Spleen (tissue), 11 donors: ENCODE data around the gene GPR107. TPM values are rescaled to one million over a fixed set of nuclear protein-coding genes. Genes with fewer than 3 reads are reported as not detected.

Source experiments
- DNase-seq: peaks from one replicate; pipeline ENCODE4 v3.0.0-alpha.2; 2020
- H3K27ac ChIP-seq, 8 donors: fragments of 200-600 bp; sonication (generic) in 7 of 8; 1 replicate in 4 of 8; 2 replicates in 4 of 8; pipeline versions ENCODE4 v1.5.0 to v1.8.0; 2016 to 2021; ENCODE audit warnings: inconsistent platforms in 4 of 8, mild to moderate bottlenecking in 4 of 8, moderate library complexity in 1 of 8
- H3K27me3 ChIP-seq, 7 donors: fragments of 200-600 bp; sonication (generic) in 6 of 7; replicated peaks in 1 of 7; 1 replicate in 4 of 7; 2 replicates in 3 of 7; pipeline versions ENCODE4 v1.5.0 to v1.8.0; 2016 to 2021; ENCODE audit warnings: inconsistent platforms in 3 of 7, mild to moderate bottlenecking in 1 of 7
- H3K36me3 ChIP-seq, 6 donors: fragments of 200-600 bp; sonication (generic) in 5 of 6; 1 replicate in 4 of 6; 2 replicates in 2 of 6; pipeline versions ENCODE4 v1.5.0 to v1.8.0; 2016 to 2021; ENCODE audit warnings: inconsistent platforms in 2 of 6
- H3K4me1 ChIP-seq, 6 donors: fragments of 200-600 bp; sonication (generic) in 5 of 6; 1 replicate in 3 of 6; 2 replicates in 3 of 6; pipeline versions ENCODE4 v1.5.0 to v1.8.0; 2016 to 2021; ENCODE audit warnings: inconsistent platforms in 3 of 6
- H3K4me3 ChIP-seq, 8 donors: fragments of 200-600 bp; sonication (generic) in 7 of 8; 1 replicate in 4 of 8; 2 replicates in 4 of 8; pipeline versions ENCODE4 v1.5.0 to v1.8.0; 2016 to 2021; ENCODE audit warnings: inconsistent platforms in 4 of 8, mild to moderate bottlenecking in 4 of 8, moderate library complexity in 2 of 8
- H3K9me3 ChIP-seq, 8 donors: fragments of 200-600 bp; sonication (generic) in 7 of 8; 1 replicate in 4 of 8; 2 replicates in 4 of 8; pipeline versions ENCODE4 v1.5.0 to v1.8.0; 2016 to 2021; ENCODE audit warnings: inconsistent platforms in 4 of 8
- POLR2A ChIP-seq, 3 donors: fragments of 450-650 bp; IDR thresholded peaks; one replicate each; pipeline ENCODE4 v1.5.1; 2017; ENCODE audit warnings: antibody characterized with exemption in 3 of 3, mild to moderate bottlenecking in 1 of 3
- POLR2AphosphoS5 ChIP-seq, 3 donors: sonication (generic); formaldehyde crosslinking; IDR thresholded peaks; one replicate each; pipeline ENCODE4 v1.5.1; 2017; ENCODE audit warnings: antibody characterized with exemption in 3 of 3
- WGBS, 5 donors: extraction: QIAGEN DNeasy Blood & Tissue Kit in 3 of 5; methylation state at CpG; one replicate each; pipeline versions ENCODE4 v1.1.5 to v1.1.7; 2013 to 2018; 5-methylcytosine and 5-hydroxymethylcytosine counted together
- intact Hi-C: fragments of 100-400 bp; cut with DNase I; formaldehyde crosslinking; loops from one replicate; pipeline ENCODE4 v1.15.0; 2023; ENCODE audit warnings: low total_unique reads
- polyA plus RNA-seq, 3 donors: library from polyadenylated mRNA; stranded (reverse); fragments of 200-250 nt; gene quantifications; one replicate each; pipeline ENCODE4 v1.2.1, GENCODE V29; 2013
- total RNA-seq, 7 donors: library from RNA; depleted of rRNA in 3 of 7; stranded (reverse); fragments of >200 nt in 3 of 7; fragmentation: NEBNext Ultra II Directional in 4 of 7; extraction: Animal tissue kit (Norgen Biotek cat#: 25700) in 4 of 7; gene quantifications; one replicate each; pipeline versions ENCODE4 v1.1.0 to v1.2.1, GENCODE V29; 2016 to 2021
- TF ChIP-seq, protein P1 (sequence below), 11 experiments: fragments of 200-600 bp in 7 of 11; fragments of 450-650 bp in 4 of 11; sonication (generic) in 4 of 11; IDR thresholded peaks in 8 of 11; conservative IDR thresholded peaks in 3 of 11; 1 replicate in 7 of 11; 2 replicates in 4 of 11; pipeline versions ENCODE4 v1.4.0 to v1.8.0; 2016 to 2021; ENCODE audit warnings: antibody characterized with exemption in 11 of 11, inconsistent platforms in 4 of 11, mild to moderate bottlenecking in 1 of 11
- donor health status: healthy with polysubstance abuse.
- donor health status: DM: no; HTN: no; CAD: no; lungs with moderate emphysema.
- donor health status: DM: no; HTN: no; CAD: no.
- donor health status: Bipolar disorder and iron deficiency.
- donor health status: healthy.
- donor health status: DM: no; HTN: no; CAD: no.
- donor health status: DM: yes; HTN: yes; CAD: no.

Gene GPR107
- total and polyA plus RNA-seq, 10 donors: 3.9 to 42.8 (median 28.3) TPM

DNA sequence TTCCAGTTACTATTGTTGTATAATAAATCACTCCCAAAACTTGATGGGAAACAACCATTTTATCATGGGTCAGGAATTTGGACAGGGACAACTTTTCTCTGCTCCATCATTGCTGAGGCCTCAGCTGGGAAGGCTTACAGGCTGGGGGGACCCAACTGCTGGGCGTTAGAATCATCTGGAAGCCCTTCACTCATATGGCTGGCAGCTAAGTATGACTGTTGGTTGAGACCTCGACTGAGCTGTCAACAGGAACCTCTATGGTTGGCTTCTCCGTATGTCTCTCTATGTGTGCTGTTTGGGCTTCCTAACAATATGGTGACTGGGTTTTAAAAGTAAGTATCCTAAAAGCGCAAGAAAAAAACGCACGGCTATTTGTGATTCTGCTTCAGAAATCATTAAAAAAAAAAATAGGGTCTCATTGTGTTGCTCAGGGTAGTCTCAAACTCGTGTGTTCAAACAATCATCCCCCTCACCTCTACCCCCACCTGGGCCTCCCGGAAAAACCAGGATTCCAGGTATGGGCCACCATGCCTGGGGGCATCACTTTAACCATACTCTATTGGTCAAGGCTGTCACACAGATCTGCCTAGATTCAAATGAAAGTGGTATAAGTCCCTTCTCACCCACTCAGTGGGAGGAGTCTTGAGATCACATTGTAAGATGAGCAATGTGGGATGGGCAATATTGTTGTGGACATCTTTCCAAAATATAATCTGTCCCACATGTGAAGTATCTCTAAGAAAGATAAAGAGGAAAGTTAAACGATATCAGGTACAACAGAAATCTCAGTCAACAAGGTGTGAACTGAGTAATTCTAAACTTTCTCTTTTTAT, 26.0 kb upstream of the GPR107 start:
- TF ChIP-seq, protein P1, sequence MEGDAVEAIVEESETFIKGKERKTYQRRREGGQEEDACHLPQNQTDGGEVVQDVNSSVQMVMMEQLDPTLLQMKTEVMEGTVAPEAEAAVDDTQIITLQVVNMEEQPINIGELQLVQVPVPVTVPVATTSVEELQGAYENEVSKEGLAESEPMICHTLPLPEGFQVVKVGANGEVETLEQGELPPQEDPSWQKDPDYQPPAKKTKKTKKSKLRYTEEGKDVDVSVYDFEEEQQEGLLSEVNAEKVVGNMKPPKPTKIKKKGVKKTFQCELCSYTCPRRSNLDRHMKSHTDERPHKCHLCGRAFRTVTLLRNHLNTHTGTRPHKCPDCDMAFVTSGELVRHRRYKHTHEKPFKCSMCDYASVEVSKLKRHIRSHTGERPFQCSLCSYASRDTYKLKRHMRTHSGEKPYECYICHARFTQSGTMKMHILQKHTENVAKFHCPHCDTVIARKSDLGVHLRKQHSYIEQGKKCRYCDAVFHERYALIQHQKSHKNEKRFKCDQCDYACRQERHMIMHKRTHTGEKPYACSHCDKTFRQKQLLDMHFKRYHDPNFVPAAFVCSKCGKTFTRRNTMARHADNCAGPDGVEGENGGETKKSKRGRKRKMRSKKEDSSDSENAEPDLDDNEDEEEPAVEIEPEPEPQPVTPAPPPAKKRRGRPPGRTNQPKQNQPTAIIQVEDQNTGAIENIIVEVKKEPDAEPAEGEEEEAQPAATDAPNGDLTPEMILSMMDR (IDR thresholded peaks at IDR 0.05 in 8 of 11, conservative IDR thresholded peaks at IDR 0.05 in 3 of 11): no peak
- TF ChIP-seq POLR2AphosphoS5 (IDR thresholded peaks at IDR 0.05) (no peak), POLR2A (IDR thresholded peaks at IDR 0.05) (no peak)
- intact Hi-C loops: no loop called here
- Histone ChIP-seq H3K27ac (peak overlapping the region in 6 of 8 donors; percentile 22 to 76 (median 64)), H3K4me3 (no peak overlapping the region), H3K9me3 (no peaks in the 10 kb centered on the region), H3K4me1 (peaks cover 48 to 100% (median 96%) of the 10 kb centered on the region in 6 donors), H3K36me3 (peaks cover 0 to 6% (median 0%) of the 10 kb centered on the region in 6 donors), H3K27me3 (no peaks in the 10 kb centered on the region)
- DNase-seq: no peak
- WGBS, 5 donors: 79 to 85% (median 82%) methylated on average over 9 of the region's 9 CpGs

DNA sequence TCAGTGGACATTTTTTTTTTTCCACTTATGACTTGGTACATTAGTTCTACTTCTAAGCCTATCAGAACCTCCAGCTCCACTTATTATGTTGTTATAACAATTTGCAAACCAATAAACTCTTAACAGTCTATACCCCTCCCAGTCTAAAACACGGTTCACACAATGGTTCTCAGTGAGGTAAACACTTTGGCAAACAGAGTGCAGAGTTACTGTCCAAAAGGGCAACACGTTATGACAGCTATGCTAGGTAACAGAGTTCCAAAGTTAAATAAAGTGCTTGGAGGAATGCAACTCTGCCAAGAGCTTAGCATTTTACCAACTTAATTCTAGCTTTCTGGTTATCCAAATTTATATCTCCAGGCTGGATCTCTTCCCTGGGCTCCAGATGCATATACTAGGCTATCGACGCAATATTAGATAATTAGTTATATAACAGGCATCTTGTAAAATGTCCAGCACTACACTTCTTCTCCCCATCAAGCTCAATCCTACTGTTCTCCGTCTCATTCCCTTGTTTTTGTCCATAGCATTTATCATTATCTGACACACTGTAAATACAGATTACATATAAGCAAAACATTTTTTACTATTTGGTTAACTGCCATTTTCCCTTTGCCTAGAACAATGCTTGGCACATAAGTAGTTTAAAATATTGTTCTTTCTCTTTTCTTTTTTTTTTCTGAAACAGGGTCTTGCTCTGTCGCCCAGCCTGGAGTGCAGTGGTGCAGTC, 25.0 kb upstream of the GPR107 start:
- H3K9me3 ChIP-seq: no peaks in the 10 kb centered on the region
- WGBS, 5 donors: 72 to 81% (median 77%) methylated on average over 6 of the region's 6 CpGs
- H3K27me3 ChIP-seq: no peaks in the 10 kb centered on the region
- H3K36me3 ChIP-seq: peaks cover 0 to 6% (median 0%) of the 10 kb centered on the region in 6 donors
- peaks cover 57 to 100% (median 97%) of the 10 kb centered on the region in 6 donors for H3K4me1 ChIP-seq
- TF ChIP-seq POLR2AphosphoS5 (IDR thresholded peaks at IDR 0.05) (no peak), POLR2A (IDR thresholded peaks at IDR 0.05) (no peak)
- TF ChIP-seq, protein P1 (IDR thresholded peaks at IDR 0.05 in 8 of 11, conservative IDR thresholded peaks at IDR 0.05 in 3 of 11): no peak
- peak overlapping the region in 5 of 8 donors; percentile 17 to 76 (median 65) for H3K27ac ChIP-seq
- H3K4me3 ChIP-seq: no peak overlapping the region
- intact Hi-C loops: no loop called here
- DNase-seq: no peak

DNA sequence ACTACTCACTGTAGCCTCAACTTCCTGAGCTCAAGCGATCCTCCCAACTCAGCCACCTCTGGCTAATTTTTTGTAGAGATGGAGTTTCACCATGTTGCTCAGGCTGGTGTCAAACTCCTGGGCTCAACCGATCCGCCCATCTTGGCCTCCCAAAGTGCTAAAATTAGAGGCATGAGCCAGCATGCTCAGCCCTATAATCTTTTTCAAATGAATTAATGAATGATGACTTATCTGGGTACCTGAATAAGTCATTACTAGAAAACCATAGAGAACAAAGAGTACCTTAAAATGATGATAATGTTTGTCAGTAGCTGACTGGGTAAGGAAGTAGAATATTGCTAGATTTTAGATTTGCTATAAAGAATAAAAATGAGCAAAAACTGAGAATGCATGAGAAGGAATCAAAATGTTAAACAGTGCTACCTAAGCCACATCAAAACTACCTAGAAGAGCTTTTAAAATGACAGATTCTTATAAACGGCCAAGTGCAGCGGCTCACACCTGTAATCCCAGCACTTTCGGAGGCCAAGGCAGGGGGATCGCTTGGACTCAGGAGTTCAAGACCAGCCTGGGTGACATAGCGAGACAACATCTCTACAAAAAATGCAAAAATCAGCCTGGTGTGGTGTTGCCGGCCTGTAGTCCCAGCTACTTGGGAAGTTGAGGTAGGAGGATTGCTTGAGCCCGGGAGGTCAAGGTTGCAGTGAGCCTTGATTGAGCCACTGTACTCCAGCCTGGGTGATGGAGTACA, 24.3 kb upstream of the GPR107 start:
- TF ChIP-seq POLR2A (IDR thresholded peaks at IDR 0.05) (no peak), POLR2AphosphoS5 (IDR thresholded peaks at IDR 0.05) (no peak)
- TF ChIP-seq, protein P1 (IDR thresholded peaks at IDR 0.05 in 8 of 11, conservative IDR thresholded peaks at IDR 0.05 in 3 of 11): no peak
- Histone ChIP-seq H3K4me3 (peak overlapping the region in 1 of 8 donors; percentile 13), H3K4me1 (peaks cover 59 to 100% (median 96%) of the 10 kb centered on the region in 6 donors), H3K27me3 (no peaks in the 10 kb centered on the region), H3K36me3 (peaks cover 0 to 6% (median 0%) of the 10 kb centered on the region in 6 donors), H3K9me3 (no peaks in the 10 kb centered on the region), H3K27ac (peak overlapping the region in 6 of 8 donors; percentile 11 to 76 (median 64))
- no peak for DNase-seq
- intact Hi-C loops: no loop called here
- 62 to 72% (median 72%) methylated on average over 10 of the region's 10 CpGs for WGBS, 5 donors
